Mammary epithelial cell (primary cell): ENCODE data around the gene PAPOLG.

Experiments used
- CTCF ChIP-seq, 2 donors: IDR thresholded peaks in 1 of 2; conservative IDR thresholded peaks in 1 of 2; 2 replicates each; pipeline ENCODE4 v1.5.1; 2011 to 2012; ENCODE audit warnings: inconsistent platforms in 2 of 2, low read length in 2 of 2, mild to moderate bottlenecking in 2 of 2, control low read depth in 1 of 2, low read depth in 1 of 2; ENCODE audit not compliant: insufficient read depth in 1 of 2; ENCODE audit errors: extremely low read depth in 1 of 2
- EZH2 ChIP-seq: IDR thresholded peaks from 2 replicates; pipeline ENCODE4 v1.6.1; 2012; ENCODE audit warnings: low read length, inconsistent platforms, borderline replicate concordance

- TF ChIP-seq CTCF (conservative IDR thresholded peaks at IDR 0.05 in 1 of 2, IDR thresholded peaks at IDR 0.05 in 1 of 2; ENCODE audit: extremely low read depth in 1 of 2, insufficient read depth in 1 of 2, low read depth in 1 of 2, low read length in 2 of 2) (no peak), EZH2 (no peak)
Observed at GRCh38 chr2:60739156-60739555, 16.9 kb upstream of the PAPOLG start.
